Testis (tissue), 3 donors: ENCODE data around the gene RPF1. TPM values are rescaled to one million over a fixed set of nuclear protein-coding genes. Genes with fewer than 3 reads are reported as not detected.

Source experiments
- DNase-seq: peaks from one replicate; pipeline ENCODE4 v3.0.0-alpha.2; 2019
- H3K27ac ChIP-seq, 2 donors: fragments of 200-600 bp; sonication (generic); one replicate each; pipeline ENCODE4 v1.5.1; 2019
- H3K27me3 ChIP-seq: fragments of 200-600 bp; sonication (generic); one replicate; pipeline ENCODE4 v1.5.1; 2019
- H3K36me3 ChIP-seq: fragments of 200-600 bp; sonication (generic); one replicate; pipeline ENCODE4 v1.5.1; 2017; ENCODE audit warnings: low read depth; ENCODE audit errors: missing control alignments
- H3K4me1 ChIP-seq: fragments of 200-600 bp; sonication (generic); one replicate; pipeline ENCODE4 v1.5.1; 2019
- H3K4me3 ChIP-seq, 2 donors: fragments of 200-600 bp; sonication (generic); one replicate each; pipeline ENCODE4 v1.5.1; 2017 to 2019
- H3K9me3 ChIP-seq: fragments of 200-600 bp; sonication (generic); one replicate; pipeline ENCODE4 v1.5.1; 2017
- CTCF ChIP-seq, 3 experiments: fragments of 450-650 bp in 2 of 3; fragments of 200-600 bp in 1 of 3; sonication (generic) in 1 of 3; IDR thresholded peaks; one replicate each; pipeline ENCODE4 v1.5.1; 2016 to 2019; ENCODE audit warnings: antibody characterized with exemption in 3 of 3, mild to moderate bottlenecking in 2 of 3, moderate library complexity in 1 of 3
- POLR2A ChIP-seq: fragments of 450-650 bp; IDR thresholded peaks from one replicate; pipeline ENCODE4 v1.6.1; 2017; ENCODE audit warnings: antibody characterized with exemption, mild to moderate bottlenecking, moderate library complexity
- WGBS, 2 donors: methylation state at CpG; one replicate each; pipeline ENCODE4 v1.1.5; 2018; 5-methylcytosine and 5-hydroxymethylcytosine counted together
- intact Hi-C: fragments of 100-400 bp; cut with DNase I; formaldehyde crosslinking; loops from one replicate; pipeline ENCODE4 v1.15.1; 2023; ENCODE audit warnings: low total_unique reads
- polyA plus RNA-seq: library from polyadenylated mRNA; stranded (reverse); fragments of 350-450 nt; fragmentation: Illumina TruSeq; extraction: RNeasy Lipid Tissue Mini Kit (QIAGEN cat#74804); gene quantifications from one replicate; pipeline ENCODE4 v1.2.3, GENCODE V29; 2014; ENCODE audit warnings: low read depth, low replicate concordance; ENCODE audit not compliant: insufficient read depth
- total RNA-seq, 2 donors: library from RNA; depleted of rRNA; stranded (reverse); fragments of >200 nt; gene quantifications; one replicate each; pipeline ENCODE4 v1.2.3, GENCODE V29; 2016

Gene RPF1
- total and polyA plus RNA-seq, 3 donors from 2014 or later: 41.9 to 62.2 (median 49.2) TPM

GRCh38 chr1:84450910-84451309, 28.2 kb upstream of the RPF1 start:
- no peak for TF ChIP-seq CTCF (IDR thresholded peaks at IDR 0.05)
- TF ChIP-seq POLR2A: no peak
- H3K27ac ChIP-seq: no peak overlapping the region

GRCh38 chr1:84452436-84452835, 26.6 kb upstream of the RPF1 start:
- WGBS, 2 donors: 58 to 62% methylated on average over 3 of the region's 3 CpGs
- no peak for DNase-seq
- Histone ChIP-seq H3K27ac (no peak overlapping the region), H3K4me3 (no peak overlapping the region), H3K36me3 (no peaks in the 10 kb centered on the region), H3K4me1 (no peaks in the 10 kb centered on the region), H3K9me3 (no peaks in the 10 kb centered on the region), H3K27me3 (no peaks in the 10 kb centered on the region)
- intact Hi-C loops: no loop called here
- TF ChIP-seq POLR2A (no peak), CTCF (IDR thresholded peaks at IDR 0.05) (no peak)

More at GRCh38 chr1:84450910-84451309, 28.2 kb upstream of the RPF1 start:
- H3K9me3 ChIP-seq: no peaks in the 10 kb centered on the region
- DNase-seq: no peak
- no peaks in the 10 kb centered on the region for H3K27me3 ChIP-seq
- no peaks in the 10 kb centered on the region for H3K4me1 ChIP-seq
- H3K4me3 ChIP-seq: no peak overlapping the region
- H3K36me3 ChIP-seq: no peaks in the 10 kb centered on the region
- intact Hi-C loops: no loop called here
- WGBS, 2 donors: 70 to 71% methylated on average over 2 of the region's 2 CpGs

- TF ChIP-seq CTCF (IDR thresholded peaks at IDR 0.05): no peak
- TF ChIP-seq POLR2A: no peak
- Histone ChIP-seq H3K27ac (no peak overlapping the region), H3K27me3 (no peaks in the 10 kb centered on the region), H3K36me3 (no peaks in the 10 kb centered on the region), H3K4me1 (no peaks in the 10 kb centered on the region), H3K4me3 (no peak overlapping the region), H3K9me3 (no peaks in the 10 kb centered on the region)
- WGBS, 2 donors: 89 to 100% methylated on average over 1 of the region's 1 CpG
- intact Hi-C loops: no loop called here
- no peak for DNase-seq
Measured at GRCh38 chr1:84462118-84462517, 16.9 kb upstream of the RPF1 start.

- H3K27me3 ChIP-seq: no peaks in the 10 kb centered on the region
- intact Hi-C loops: no loop called here
- no peak for DNase-seq
- H3K9me3 ChIP-seq: no peaks in the 10 kb centered on the region
- H3K27ac ChIP-seq: no peak overlapping the region
- TF ChIP-seq CTCF (IDR thresholded peaks at IDR 0.05): no peak
- no peak for TF ChIP-seq POLR2A
- H3K4me1 ChIP-seq: no peaks in the 10 kb centered on the region
- H3K36me3 ChIP-seq: no peaks in the 10 kb centered on the region
- no peak overlapping the region for H3K4me3 ChIP-seq
Measured at GRCh38 chr1:84467298-84467697, 11.8 kb upstream of the RPF1 start.

- Histone ChIP-seq H3K9me3 (no peaks in the 10 kb centered on the region), H3K36me3 (no peaks in the 10 kb centered on the region), H3K27me3 (no peaks in the 10 kb centered on the region), H3K4me3 (no peak overlapping the region), H3K27ac (no peak overlapping the region), H3K4me1 (peaks cover 7% of the 10 kb centered on the region)
- no peak for TF ChIP-seq CTCF (IDR thresholded peaks at IDR 0.05)
- TF ChIP-seq POLR2A: no peak
- DNase-seq: no peak
- intact Hi-C loops: no loop called here
- 73 to 74% methylated on average over 1 of the region's 1 CpG for WGBS, 2 donors
Measured at GRCh38 chr1:84476225-84476624, 2.8 kb upstream of the RPF1 start.
